NCI-H345 (cell line): ENCODE results near the gene AKAP6.

Experiments
- DNase-seq: peaks from one replicate; lab custom pipeline; 2025; lab: John Stamatoyannopoulos, UW

Gene AKAP6

GRCh38 chr14:32710231-32710671 is 381.2 kb downstream of the AKAP6 start:
- DNase-seq = no peak

GRCh38 chr14:32710731-32711680 is 381.9 kb downstream of the AKAP6 start:
- DNase-seq = peak; percentile 42

DNA sequence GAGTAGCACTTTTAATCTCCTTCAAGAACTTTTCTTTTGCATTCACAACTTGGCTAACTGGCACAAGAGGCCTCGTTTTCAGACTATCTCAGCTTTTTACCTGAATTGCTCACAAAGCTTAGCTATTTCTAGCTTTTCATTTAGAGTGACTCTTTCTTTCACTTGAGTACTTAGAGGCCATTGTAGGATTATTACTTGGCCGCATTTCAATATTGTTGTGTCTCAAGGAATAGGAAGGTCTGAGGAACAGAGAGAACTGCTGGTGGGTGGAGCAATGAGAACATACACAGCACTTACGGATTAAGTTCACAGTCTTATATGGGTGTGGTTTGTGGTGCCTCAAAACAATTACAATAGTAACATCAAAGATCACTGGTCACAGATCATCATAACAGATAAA is 384.8 kb downstream of the AKAP6 start:
- no peak for DNase-seq

DNA sequence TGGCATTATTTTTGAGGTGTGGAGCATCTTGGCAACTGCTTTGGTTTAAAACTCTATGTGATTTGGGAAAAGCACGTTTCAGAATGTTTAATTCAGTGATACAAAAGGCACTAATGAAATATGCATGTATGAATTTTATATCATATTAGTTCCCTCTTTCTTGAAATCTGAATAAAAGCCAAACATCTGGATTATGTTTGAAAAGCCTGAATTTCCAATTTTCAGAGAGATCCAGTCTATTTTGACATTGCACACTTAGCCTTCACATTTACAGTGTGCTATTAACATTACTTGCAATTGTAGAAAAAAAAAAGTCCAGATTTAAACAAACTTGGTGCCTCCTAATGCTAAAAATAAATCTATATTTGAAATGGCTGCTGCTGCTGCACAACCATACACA is 390.5 kb downstream of the AKAP6 start:
- DNase-seq = no peak

- DNase-seq = no peak
These were observed 391.8 kb downstream of the AKAP6 start for GRCh38 chr14:32720927-32721326.

DNA sequence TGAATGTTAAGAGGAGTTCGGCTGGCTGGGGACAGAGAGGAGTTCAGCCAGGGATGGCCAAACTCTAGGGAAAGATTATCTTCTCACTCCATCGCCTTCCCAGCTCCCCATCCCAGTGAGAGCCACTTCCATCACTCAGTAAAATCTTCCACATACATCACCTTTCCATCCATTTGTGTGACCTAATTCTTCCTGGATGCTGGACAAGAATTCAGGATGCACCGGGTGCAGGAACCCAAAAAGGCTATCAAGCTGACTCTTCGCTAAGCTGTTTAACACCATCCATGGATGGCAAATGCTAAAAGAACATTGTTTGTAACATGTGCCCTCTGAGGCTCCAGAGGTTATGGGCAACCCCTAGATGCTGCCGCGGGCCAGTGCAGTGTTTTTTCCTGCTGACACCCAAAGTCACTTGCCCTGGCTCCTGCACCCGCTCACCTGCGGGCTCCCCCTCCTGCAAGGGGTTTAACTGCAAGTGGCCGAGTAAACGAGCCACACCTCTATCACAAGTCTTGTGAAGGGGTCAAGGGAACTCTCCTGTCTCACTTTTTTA is 393.6 kb downstream of the AKAP6 start:
- no peak for DNase-seq

DNA sequence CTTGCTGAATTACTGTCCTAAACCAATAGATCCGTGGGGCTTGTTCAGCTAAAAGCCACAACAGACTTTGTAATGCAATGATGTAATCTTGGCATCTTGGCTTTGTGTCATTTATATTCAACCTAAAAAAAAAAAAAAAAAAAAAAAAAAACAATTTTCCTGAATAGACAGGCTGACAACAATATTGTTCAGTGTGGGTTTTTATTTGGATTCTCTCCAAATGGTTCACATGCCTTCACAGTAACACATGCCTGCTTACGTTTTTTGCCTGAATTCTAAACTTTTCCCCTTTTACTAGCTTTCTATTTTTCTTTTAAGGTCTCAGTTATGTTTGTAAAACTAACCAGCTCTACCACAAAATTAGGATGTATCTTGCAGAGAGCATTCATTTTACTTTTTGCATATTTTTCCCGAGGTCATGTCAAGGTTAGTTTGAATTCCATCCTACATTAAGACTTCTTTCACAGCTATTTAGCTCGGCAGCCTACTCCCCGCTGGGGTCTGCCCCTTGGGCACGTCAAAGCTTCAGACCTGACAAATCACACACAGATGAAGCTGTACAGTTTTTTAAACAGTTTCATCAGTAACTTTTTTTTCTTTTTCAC is 395.9 kb downstream of the AKAP6 start:
- no peak for DNase-seq

DNA sequence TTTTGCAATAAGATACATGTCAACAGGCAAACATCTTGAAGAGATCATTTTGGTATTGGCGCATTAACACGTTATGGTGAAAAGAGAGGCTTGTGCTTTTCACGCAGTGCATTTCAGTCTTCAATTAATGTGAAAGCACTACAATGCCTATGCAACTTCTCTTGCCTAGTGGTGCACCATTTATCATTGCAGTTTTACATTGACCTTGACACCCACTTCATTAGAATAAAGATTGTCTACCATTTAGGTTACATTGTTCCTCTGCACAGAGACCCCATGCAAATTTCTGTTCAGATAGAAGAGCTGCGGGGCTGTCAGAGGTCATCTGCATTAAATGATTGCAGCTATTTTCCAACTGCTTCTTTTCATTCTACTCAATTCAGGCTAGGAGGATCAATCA is 397.4 kb downstream of the AKAP6 start:
- no peak for DNase-seq

GRCh38 chr14:32727832-32728231 is 398.7 kb downstream of the AKAP6 start:
- no peak for DNase-seq

DNA sequence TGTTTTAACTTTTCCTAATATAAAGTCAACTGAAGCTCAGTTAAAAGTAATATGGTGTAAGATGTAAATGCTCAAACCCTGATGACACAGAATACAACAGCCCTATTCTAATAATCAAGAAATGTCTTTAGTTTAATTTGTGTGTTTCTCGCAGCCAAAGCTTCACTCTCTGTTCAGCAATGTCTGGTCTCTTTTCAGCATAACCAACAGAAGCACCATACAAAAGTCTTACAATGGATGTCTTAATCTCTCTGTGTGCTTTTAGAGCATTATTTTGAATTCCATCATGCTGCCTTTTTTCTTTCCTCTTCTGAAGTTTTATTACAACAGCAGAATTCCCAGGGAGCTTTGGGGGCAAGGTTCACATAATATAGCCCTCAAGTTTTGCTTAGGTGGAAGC is 399.4 kb downstream of the AKAP6 start:
- DNase-seq = no peak

DNA sequence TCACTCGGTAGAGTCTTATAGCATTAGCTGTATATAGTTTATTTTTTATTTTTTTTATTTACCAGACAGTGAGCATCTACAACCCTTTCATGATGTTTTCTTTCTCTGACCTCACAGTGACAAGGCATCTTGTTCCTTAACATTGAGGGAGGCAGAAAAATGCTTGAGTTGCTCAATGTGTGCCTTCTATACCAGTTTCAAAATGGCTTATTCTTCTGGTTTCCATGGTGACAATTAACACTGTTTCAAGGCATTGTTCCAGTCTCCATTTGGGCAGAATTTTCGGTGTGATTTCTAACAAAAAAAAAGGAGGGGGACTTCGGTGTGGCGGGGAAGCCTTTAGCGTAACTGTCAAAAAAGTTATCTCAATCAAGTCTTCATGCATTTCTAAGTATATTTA is 399.9 kb downstream of the AKAP6 start:
- no peak for DNase-seq

DNA sequence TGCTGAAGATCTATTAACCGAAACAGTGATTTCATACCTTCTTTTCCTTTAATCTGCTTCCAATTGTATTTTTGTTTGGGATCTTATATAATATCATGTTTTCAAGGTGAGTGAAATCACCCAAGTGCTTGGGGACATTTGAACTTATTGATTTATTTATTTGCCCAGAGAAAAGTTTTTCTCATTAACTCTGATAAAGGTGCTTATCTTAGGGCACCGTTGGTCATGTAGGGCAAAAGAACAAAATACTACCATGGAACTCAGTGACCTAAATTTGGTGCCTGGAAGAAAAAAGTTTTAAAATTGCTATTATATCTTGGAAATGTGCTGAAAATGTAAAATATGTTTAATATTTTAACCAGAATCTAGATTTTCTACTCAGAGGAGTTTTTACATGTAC is 402.2 kb downstream of the AKAP6 start:
- no peak for DNase-seq

DNA sequence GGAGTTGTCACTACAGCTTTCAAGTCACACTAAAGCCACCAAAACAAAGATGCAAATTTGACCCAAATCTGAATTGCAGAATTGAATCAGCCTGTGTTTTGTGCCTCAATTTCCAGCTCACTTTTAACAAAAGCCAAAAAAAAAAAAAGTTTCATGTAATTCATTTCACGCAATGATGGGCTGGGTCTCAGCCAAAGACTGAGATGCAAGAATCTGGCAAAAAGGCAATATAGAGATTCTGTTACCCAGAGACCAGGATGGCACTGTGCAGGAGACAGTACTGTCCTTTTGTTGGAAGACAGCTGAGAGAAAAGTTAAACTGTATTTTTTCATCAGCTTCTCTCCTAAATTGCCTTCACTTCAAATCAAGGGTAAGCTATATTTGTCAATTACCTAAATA is 403.9 kb downstream of the AKAP6 start:
- no peak for DNase-seq

- no peak for DNase-seq
These were observed 405.2 kb downstream of the AKAP6 start for GRCh38 chr14:32734261-32734660.

DNA sequence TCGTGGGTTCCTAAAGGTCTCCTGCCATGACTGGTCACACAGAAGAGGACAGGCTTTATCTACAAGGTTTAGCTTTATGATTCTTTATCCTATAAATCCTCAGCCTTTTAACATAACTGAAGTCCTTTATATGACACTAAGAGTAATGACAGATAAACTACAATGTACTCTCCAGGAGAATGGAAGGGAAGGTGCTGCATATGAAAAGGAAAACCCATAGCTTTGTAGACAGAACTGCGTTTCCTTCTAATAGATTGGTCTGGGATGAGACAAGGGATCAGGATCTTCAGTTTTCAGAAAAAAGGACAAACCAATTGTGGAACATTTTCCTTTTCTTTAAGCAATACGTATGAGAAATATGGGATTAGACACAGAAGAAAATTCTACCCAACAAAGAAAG is 408.5 kb downstream of the AKAP6 start:
- no peak for DNase-seq

GRCh38 chr14:32738206-32738871 is 409.2 kb downstream of the AKAP6 start:
- DNase-seq = no peak

GRCh38 chr14:32744811-32745445 is 415.8 kb downstream of the AKAP6 start:
- DNase-seq = no peak

GRCh38 chr14:32754209-32754608 is 425.1 kb downstream of the AKAP6 start:
- DNase-seq = no peak

DNA sequence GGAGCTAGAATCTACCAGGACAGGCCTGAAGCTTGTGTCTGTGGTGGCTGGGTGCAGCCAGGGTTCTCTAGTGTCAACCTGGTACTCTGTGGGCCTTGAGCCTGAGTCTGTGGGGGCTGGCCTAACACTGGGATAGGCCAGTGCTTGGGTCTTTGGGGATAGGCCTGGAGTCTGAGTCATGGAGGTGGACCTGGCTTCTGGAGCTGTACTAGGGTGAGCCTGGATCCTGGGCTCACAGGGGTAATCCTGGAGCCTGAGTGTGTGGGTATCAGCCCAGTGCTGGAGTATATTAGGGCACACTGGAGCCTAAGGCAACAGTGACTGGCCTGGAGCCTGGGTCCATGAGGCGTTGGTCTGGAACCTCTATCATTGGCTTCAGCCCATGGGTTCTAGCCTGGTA is 427.1 kb downstream of the AKAP6 start:
- no peak for DNase-seq

GRCh38 chr14:32756775-32757174 is 427.7 kb downstream of the AKAP6 start:
- DNase-seq = no peak

- DNase-seq = no peak
These were observed 428.5 kb downstream of the AKAP6 start for GRCh38 chr14:32757568-32757967.

DNA sequence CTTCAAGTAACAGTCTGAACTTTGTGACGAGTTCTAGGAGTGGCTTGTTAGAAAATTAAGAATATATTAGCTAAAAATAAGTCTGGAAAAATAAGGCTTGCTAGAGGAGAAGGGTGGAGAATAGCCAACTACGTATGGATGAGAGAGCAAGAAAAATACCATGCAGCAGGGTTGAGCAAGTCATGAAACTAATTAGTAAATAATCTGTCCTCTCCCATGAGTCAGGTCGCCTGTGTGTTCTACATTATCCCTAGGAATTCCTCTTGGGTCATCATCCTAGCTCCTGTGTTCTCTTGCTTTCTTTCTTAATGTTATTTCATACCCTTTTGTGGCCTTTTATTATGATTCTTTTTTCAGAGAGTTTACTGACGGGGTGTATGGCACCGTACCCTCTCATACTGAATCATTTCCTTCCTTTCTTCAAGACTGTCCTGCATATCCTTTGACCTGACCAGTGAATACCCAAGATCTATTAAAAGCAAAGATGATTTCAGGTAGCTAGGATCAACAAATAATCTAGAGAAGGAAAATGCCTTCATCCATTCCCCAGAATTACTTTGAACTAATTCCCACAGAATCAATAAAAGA is 432.4 kb downstream of the AKAP6 start:
- no peak for DNase-seq
